SK-N-SH (cell line): ENCODE data around the gene PSENEN. TPM values are rescaled to one million over a fixed set of nuclear protein-coding genes. Genes with fewer than 3 reads are reported as not detected.

Source experiments
- CTCF ChIA-PET: fragments of 300-600, 350-600 bp; formaldehyde crosslinking; extraction: SDS; loops from one replicate; lab custom pipeline; 2021; lab: Yijun Ruan, JAX
- POLR2A ChIA-PET: fragments of 350-600 bp; sonication (Branson Sonifier 250); formaldehyde crosslinking; extraction: SDS; loops from one replicate; lab custom pipeline; 2020; ENCODE audit warnings: antibody characterized with exemption, inconsistent platforms; lab: Yijun Ruan, JAX
- DNase-seq: peaks from one replicate; pipeline ENCODE4 v3.0.0; 2012
- H2AFZ ChIP-seq: fragments of 200-600 bp; sonication (generic); 2 replicates; pipeline ENCODE4 v1.8.1; 2016; ENCODE audit warnings: antibody characterized with exemption, mild to moderate bottlenecking, low read depth
- H3F3A ChIP-seq: fragments of 200-600 bp; sonication (generic); replicated peaks from 2 replicates; pipeline ENCODE3; 2016; ENCODE audit warnings: antibody characterized with exemption, mild to moderate bottlenecking; ENCODE audit not compliant: insufficient read depth
- H3K27ac ChIP-seq, 2 experiments: fragments of 200-500 bp in 1 of 2; fragments of 200-600 bp in 1 of 2; sonication (Bioruptor generic) in 1 of 2; sonication (generic), shearing (Covaris generic) in 1 of 2; 2 replicates each; pipeline versions ENCODE4 v1.5.1 to v1.6.1; 2014 to 2016; ENCODE audit warnings: low read depth in 2 of 2, inconsistent platforms in 1 of 2, low read length in 1 of 2, mild to moderate bottlenecking in 1 of 2, mixed read lengths in 1 of 2
- H3K27me3 ChIP-seq: fragments of 200-600 bp; sonication (generic), shearing (Covaris generic); 2 replicates; pipeline ENCODE4 v1.6.1; 2016; ENCODE audit warnings: mixed run types; ENCODE audit not compliant: insufficient read depth
- H3K36me3 ChIP-seq, 2 experiments: fragments of 200-500 bp in 1 of 2; fragments of 200-600 bp in 1 of 2; sonication (Bioruptor generic) in 1 of 2; sonication (generic) in 1 of 2; replicated peaks in 1 of 2; 2 replicates each; pipeline versions ENCODE3 to v1.5.1; 2014 to 2016; ENCODE audit warnings: low read length in 1 of 2, mild to moderate bottlenecking in 1 of 2; ENCODE audit not compliant: insufficient read depth in 2 of 2, control insufficient read depth in 1 of 2
- H3K4me1 ChIP-seq, 2 experiments: fragments of 200-500 bp in 1 of 2; fragments of 200-600 bp in 1 of 2; sonication (Bioruptor generic) in 1 of 2; sonication (generic), shearing (Covaris generic) in 1 of 2; 2 replicates each; pipeline versions ENCODE4 v1.5.1 to v1.6.1; 2014 to 2016; ENCODE audit warnings: low read depth in 1 of 2, low read length in 1 of 2, mixed run types in 1 of 2; ENCODE audit not compliant: insufficient read depth in 2 of 2, control insufficient read depth in 1 of 2
- H3K4me2 ChIP-seq: fragments of 200-600 bp; sonication (generic), shearing (Covaris generic); 2 replicates; pipeline ENCODE4 v1.6.1; 2017; ENCODE audit warnings: mixed run types
- H3K4me3 ChIP-seq, 2 experiments: fragments of 200-500 bp in 1 of 2; fragments of 200-600 bp in 1 of 2; sonication (Bioruptor generic) in 1 of 2; sonication (generic), shearing (Covaris generic) in 1 of 2; 2 replicates each; pipeline versions ENCODE4 v1.5.1 to v1.8.1; 2014 to 2016; ENCODE audit warnings: low read depth in 2 of 2, inconsistent platforms in 1 of 2, low read length in 1 of 2, mild to moderate bottlenecking in 1 of 2, mixed read lengths in 1 of 2, moderate library complexity in 1 of 2
- H3K79me2 ChIP-seq: fragments of 200-600 bp; sonication (generic); 2 replicates; pipeline ENCODE4 v1.8.1; 2017; ENCODE audit warnings: mild to moderate bottlenecking; ENCODE audit not compliant: insufficient read depth
- H3K9ac ChIP-seq: fragments of 200-600 bp; sonication (generic); 2 replicates; pipeline ENCODE4 v1.6.1; 2017; ENCODE audit warnings: mixed run types
- H3K9me2 ChIP-seq: fragments of 200-600 bp; sonication (generic); 2 replicates; pipeline ENCODE4 v1.6.1; 2017; ENCODE audit warnings: mixed run types
- H3K9me3 ChIP-seq: fragments of 200-600 bp; sonication (generic); 2 replicates; pipeline ENCODE4 v1.6.1; 2017; ENCODE audit warnings: mixed run types, mild to moderate bottlenecking, moderate library complexity
- H4K20me1 ChIP-seq: fragments of 200-600 bp; sonication (generic); 2 replicates; pipeline ENCODE4 v1.6.1; 2017; ENCODE audit warnings: mild to moderate bottlenecking, mixed run types; ENCODE audit not compliant: insufficient read depth
- ELF1 ChIP-seq: IDR thresholded peaks from 2 replicates; pipeline ENCODE4 v1.4.0; 2012
- GABPA ChIP-seq: IDR thresholded peaks from 2 replicates; pipeline ENCODE4 v1.4.0; 2012; ENCODE audit warnings: low read depth, mild to moderate bottlenecking
- POLR2AphosphoS5 ChIP-seq: IDR thresholded peaks from 2 replicates; pipeline ENCODE4 v1.6.1; 2012; ENCODE audit warnings: low read depth, low read length
- RAD21 ChIP-seq: IDR thresholded peaks from 2 replicates; pipeline ENCODE4 v1.6.1; 2012; ENCODE audit warnings: mild to moderate bottlenecking, low read length
- SMC3 ChIP-seq: IDR thresholded peaks from 2 replicates; pipeline ENCODE4 v1.6.1; 2012; ENCODE audit warnings: low read depth, low read length, improper control_type of control experiment
- USF1 ChIP-seq: IDR thresholded peaks from 2 replicates; pipeline ENCODE4 v1.4.0; 2012; ENCODE audit warnings: low read depth, borderline replicate concordance
- YY1 ChIP-seq: IDR thresholded peaks from 2 replicates; pipeline ENCODE4 v1.4.0; 2012; ENCODE audit warnings: low read depth, mild to moderate bottlenecking
- WGBS: methylation state at CpG from one replicate; pipeline ENCODE4 v1.1.6; 2017; ENCODE audit warnings: low lambda C conversion rate; 5-methylcytosine and 5-hydroxymethylcytosine counted together
- polyA plus RNA-seq, 3 experiments: library from polyadenylated mRNA; depleted of rRNA; stranded (reverse); fragments of >200 nt; gene quantifications; 2 replicates each; pipeline ENCODE4 v1.2.3, GENCODE V29; 2012

PSENEN gene
- polyA plus RNA-seq, 1 of the 3 experiments (the other 2 are of a cell fraction), result 99.2 TPM

- Histone ChIP-seq H4K20me1 (no peaks in the 10 kb centered on the region), H3K27ac (no peak overlapping the region), H3K9me2 (no peaks in the 10 kb centered on the region), H3K27me3 (no peaks in the 10 kb centered on the region), H3K9ac (no peak overlapping the region), H3K4me2 (no peak overlapping the region), H3K36me3 (peaks cover 9 to 12% of the 10 kb centered on the region in 2 experiments), H3K79me2 (no peaks in the 10 kb centered on the region), H3K4me1 (no peaks in the 10 kb centered on the region), H3K9me3 (no peaks in the 10 kb centered on the region), H3K4me3 (no peak overlapping the region), H2AFZ (no peak overlapping the region), H3F3A (no peaks in the 10 kb centered on the region)
- TF ChIP-seq POLR2AphosphoS5 (0 out of 2 replicates have a peak, but pooled peaks have one; percentile 4), SMC3 (no peak), YY1 (no peak)
- 93% methylated on average over 11 of the region's 11 CpGs for WGBS
- CTCF ChIA-PET, result interaction anchor here (1.2 kb wide), 1 partner anchor 89 kb away, joined by 3 read pairs; no protein-coding TSS in a partner anchor
- POLR2A ChIA-PET, result interaction anchor here (0.8 kb wide), 1 partner anchor 9 kb away, joined by 3 read pairs; the partner anchor contains the start of gene HSPB6
- DNase-seq, result no peak
Measured at GRCh38 chr19:35766571-35767104, 21.2 kb downstream of the PSENEN start.

GRCh38 chr19:35767288-35768081 is 22.0 kb downstream of the PSENEN start:
- POLR2A ChIA-PET, result interaction anchor here (0.8 kb wide), 1 partner anchor 10 kb away, joined by 3 read pairs; the partner anchor contains the start of gene HSPB6

GRCh38 chr19:35768082-35768421 is 22.6 kb downstream of the PSENEN start:
- Histone ChIP-seq H3K4me2 (no peak overlapping the region), H3K36me3 (peaks cover 0 to 9% of the 10 kb centered on the region in 2 experiments), H3K79me2 (no peaks in the 10 kb centered on the region), H3K4me1 (no peaks in the 10 kb centered on the region), H2AFZ (no peak overlapping the region), H3K27me3 (no peaks in the 10 kb centered on the region), H3K9me3 (no peaks in the 10 kb centered on the region), H3K9me2 (no peaks in the 10 kb centered on the region), H3K4me3 (no peak overlapping the region), H3K9ac (no peak overlapping the region), H4K20me1 (no peaks in the 10 kb centered on the region), H3F3A (peaks cover 1% of the 10 kb centered on the region), H3K27ac (no peak overlapping the region)
- CTCF ChIA-PET, result no interaction called here
- whole genome bisulfite sequencing, result 88% methylated on average over 14 of the region's 15 CpGs
- no peak for TF ChIP-seq GABPA
- DNase-seq, result no peak
- POLR2A ChIA-PET, result no interaction called here

More at GRCh38 chr19:35767288-35768081, 22.0 kb downstream of the PSENEN start:
- H3K9ac ChIP-seq, result no peak overlapping the region
- no peaks in the 10 kb centered on the region for H4K20me1 ChIP-seq
- no peak overlapping the region for H2AFZ ChIP-seq
- H3K9me2 ChIP-seq, result no peaks in the 10 kb centered on the region
- no peaks in the 10 kb centered on the region for H3F3A ChIP-seq
- no peaks in the 10 kb centered on the region for H3K4me1 ChIP-seq
- no peaks in the 10 kb centered on the region for H3K9me3 ChIP-seq
- no peaks in the 10 kb centered on the region for H3K27me3 ChIP-seq
- no peak overlapping the region for H3K27ac ChIP-seq
- H3K4me3 ChIP-seq, result no peak overlapping the region
- H3K79me2 ChIP-seq, result no peaks in the 10 kb centered on the region
- WGBS, result 96% methylated on average over 29 of the region's 34 CpGs
- H3K36me3 ChIP-seq, result peaks cover 5 to 9% of the 10 kb centered on the region in 2 experiments
- no peak for TF ChIP-seq USF1
- TF ChIP-seq RAD21, result no peak
- TF ChIP-seq SMC3, result no peak
- TF ChIP-seq ELF1, result no peak
- CTCF ChIA-PET, result interaction anchor here (1.2 kb wide), 1 partner anchor 88 kb away, joined by 3 read pairs; no protein-coding TSS in a partner anchor
- DNase-seq, result peak; percentile 59
- H3K4me2 ChIP-seq, result no peak overlapping the region
